ENCODE data around the gene TBCEL.

The TBCEL gene

GRCh38 chr11:121023848-121024751 is at the start of gene TBCEL:
TSS of gene TBCEL (plus strand) at chr11:121024102. CDS start at chr11:121045691, 21,589 bp downstream.
- DNase-seq (ENCODE audit: low spot score), result peak; percentile 98

GRCh38 chr11:120974466-120974865 is 49.4 kb upstream of the TBCEL start:
- TF ChIP-seq, protein P1, sequence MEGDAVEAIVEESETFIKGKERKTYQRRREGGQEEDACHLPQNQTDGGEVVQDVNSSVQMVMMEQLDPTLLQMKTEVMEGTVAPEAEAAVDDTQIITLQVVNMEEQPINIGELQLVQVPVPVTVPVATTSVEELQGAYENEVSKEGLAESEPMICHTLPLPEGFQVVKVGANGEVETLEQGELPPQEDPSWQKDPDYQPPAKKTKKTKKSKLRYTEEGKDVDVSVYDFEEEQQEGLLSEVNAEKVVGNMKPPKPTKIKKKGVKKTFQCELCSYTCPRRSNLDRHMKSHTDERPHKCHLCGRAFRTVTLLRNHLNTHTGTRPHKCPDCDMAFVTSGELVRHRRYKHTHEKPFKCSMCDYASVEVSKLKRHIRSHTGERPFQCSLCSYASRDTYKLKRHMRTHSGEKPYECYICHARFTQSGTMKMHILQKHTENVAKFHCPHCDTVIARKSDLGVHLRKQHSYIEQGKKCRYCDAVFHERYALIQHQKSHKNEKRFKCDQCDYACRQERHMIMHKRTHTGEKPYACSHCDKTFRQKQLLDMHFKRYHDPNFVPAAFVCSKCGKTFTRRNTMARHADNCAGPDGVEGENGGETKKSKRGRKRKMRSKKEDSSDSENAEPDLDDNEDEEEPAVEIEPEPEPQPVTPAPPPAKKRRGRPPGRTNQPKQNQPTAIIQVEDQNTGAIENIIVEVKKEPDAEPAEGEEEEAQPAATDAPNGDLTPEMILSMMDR (IDR thresholded peaks at IDR 0.05; ENCODE audit: extremely low read depth, insufficient read depth, missing control alignments), result no peak
- no peak for DNase-seq (ENCODE audit: low spot score)
- in situ Hi-C loops (cut with MboI; ENCODE audit: low pct_unique_long_range_greater_than_20kb, low sequenced_read_pairs, unreplicated experiment), result no loop called here

More at GRCh38 chr11:121023848-121024751, at the start of gene TBCEL:
- TF ChIP-seq, protein P1 (IDR thresholded peaks at IDR 0.05; ENCODE audit: extremely low read depth, insufficient read depth, missing control alignments), result no peak
- in situ Hi-C loops (cut with MboI; ENCODE audit: low pct_unique_long_range_greater_than_20kb, low sequenced_read_pairs, unreplicated experiment), result no loop called here

DNA sequence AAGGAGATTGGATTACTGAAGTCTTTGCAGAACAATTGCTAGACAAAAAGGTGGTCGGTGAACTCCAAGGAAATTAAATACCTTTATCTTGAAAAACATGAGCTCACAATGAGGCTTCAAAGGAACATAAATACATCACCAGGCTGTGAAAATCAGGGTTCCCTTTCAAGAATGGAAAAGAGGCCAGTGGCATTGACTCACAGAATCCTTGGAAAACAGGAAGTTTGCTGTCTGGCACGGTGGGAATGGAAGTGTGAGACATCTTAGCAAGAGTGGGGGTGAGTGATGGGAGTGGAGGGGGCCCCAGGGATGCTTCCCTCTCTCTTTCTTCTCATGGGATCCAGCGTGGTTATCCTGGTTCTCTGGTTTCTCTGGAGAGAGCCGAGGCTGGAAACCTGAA is 48.9 kb upstream of the TBCEL start:
- in situ Hi-C loops (cut with MboI; ENCODE audit: low pct_unique_long_range_greater_than_20kb, low sequenced_read_pairs, unreplicated experiment), result no loop called here
- TF ChIP-seq, protein P1 (IDR thresholded peaks at IDR 0.05; ENCODE audit: extremely low read depth, insufficient read depth, missing control alignments), result no peak
- no peak for DNase-seq (ENCODE audit: low spot score)

GRCh38 chr11:120977266-120978137 is 46.4 kb upstream of the TBCEL start:
- TF ChIP-seq, protein P1 (IDR thresholded peaks at IDR 0.05; ENCODE audit: extremely low read depth, insufficient read depth, missing control alignments), result no peak
- no peak for DNase-seq (ENCODE audit: low spot score)
- in situ Hi-C loops (cut with MboI; ENCODE audit: low pct_unique_long_range_greater_than_20kb, low sequenced_read_pairs, unreplicated experiment), result no loop called here

- in situ Hi-C loops (cut with MboI; ENCODE audit: low pct_unique_long_range_greater_than_20kb, low sequenced_read_pairs, unreplicated experiment), result no loop called here
- DNase-seq (ENCODE audit: low spot score), result no peak
- TF ChIP-seq, protein P1 (IDR thresholded peaks at IDR 0.05; ENCODE audit: extremely low read depth, insufficient read depth, missing control alignments), result no peak
Observed at GRCh38 chr11:120978701-120979100, 45.2 kb upstream of the TBCEL start.

Measured in GM13977 (cell line).